ENCODE measurements around the gene MRLN. TPM values are rescaled to one million over a fixed set of nuclear protein-coding genes. Genes with fewer than 3 reads are reported as not detected.

MRLN gene
- total RNA-seq, 2 donors from 2014 or later, result not detected

- Histone ChIP-seq H3K27ac (no peak overlapping the region), H3K4me3 (no peak overlapping the region), H3K4me1 (ENCODE audit: control insufficient read depth in 1 of 2, low read depth in 2 of 2) (no peaks in the 10 kb centered on the region), H3K27me3 (replicated peaks; ENCODE audit: insufficient read depth) (no peaks in the 10 kb centered on the region), H3K9me3 (no peaks in the 10 kb centered on the region), H3K36me3 (no peaks in the 10 kb centered on the region)
- DNase-seq (ENCODE audit: low spot score), result no peak
- TF ChIP-seq, protein P1, sequence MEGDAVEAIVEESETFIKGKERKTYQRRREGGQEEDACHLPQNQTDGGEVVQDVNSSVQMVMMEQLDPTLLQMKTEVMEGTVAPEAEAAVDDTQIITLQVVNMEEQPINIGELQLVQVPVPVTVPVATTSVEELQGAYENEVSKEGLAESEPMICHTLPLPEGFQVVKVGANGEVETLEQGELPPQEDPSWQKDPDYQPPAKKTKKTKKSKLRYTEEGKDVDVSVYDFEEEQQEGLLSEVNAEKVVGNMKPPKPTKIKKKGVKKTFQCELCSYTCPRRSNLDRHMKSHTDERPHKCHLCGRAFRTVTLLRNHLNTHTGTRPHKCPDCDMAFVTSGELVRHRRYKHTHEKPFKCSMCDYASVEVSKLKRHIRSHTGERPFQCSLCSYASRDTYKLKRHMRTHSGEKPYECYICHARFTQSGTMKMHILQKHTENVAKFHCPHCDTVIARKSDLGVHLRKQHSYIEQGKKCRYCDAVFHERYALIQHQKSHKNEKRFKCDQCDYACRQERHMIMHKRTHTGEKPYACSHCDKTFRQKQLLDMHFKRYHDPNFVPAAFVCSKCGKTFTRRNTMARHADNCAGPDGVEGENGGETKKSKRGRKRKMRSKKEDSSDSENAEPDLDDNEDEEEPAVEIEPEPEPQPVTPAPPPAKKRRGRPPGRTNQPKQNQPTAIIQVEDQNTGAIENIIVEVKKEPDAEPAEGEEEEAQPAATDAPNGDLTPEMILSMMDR (IDR thresholded peaks at IDR 0.05), result no peak
- no peak for ATAC-seq (ENCODE audit: insufficient number of reproducible peaks, low FRiP score, low read depth)
Observed at GRCh38 chr10:59774451-59774850, 21.2 kb upstream of the MRLN start.

GRCh38 chr10:59773088-59773487 is 19.8 kb upstream of the MRLN start:
- Histone ChIP-seq H3K4me3 (no peak overlapping the region), H3K27me3 (replicated peaks; ENCODE audit: insufficient read depth) (no peaks in the 10 kb centered on the region), H3K4me1 (ENCODE audit: control insufficient read depth in 1 of 2, low read depth in 2 of 2) (no peaks in the 10 kb centered on the region), H3K9me3 (no peaks in the 10 kb centered on the region), H3K36me3 (no peaks in the 10 kb centered on the region), H3K27ac (no peak overlapping the region)
- no peak for DNase-seq (ENCODE audit: low spot score)
- no peak for ATAC-seq (ENCODE audit: insufficient number of reproducible peaks, low FRiP score, low read depth)
- TF ChIP-seq, protein P1 (IDR thresholded peaks at IDR 0.05), result no peak

DNA sequence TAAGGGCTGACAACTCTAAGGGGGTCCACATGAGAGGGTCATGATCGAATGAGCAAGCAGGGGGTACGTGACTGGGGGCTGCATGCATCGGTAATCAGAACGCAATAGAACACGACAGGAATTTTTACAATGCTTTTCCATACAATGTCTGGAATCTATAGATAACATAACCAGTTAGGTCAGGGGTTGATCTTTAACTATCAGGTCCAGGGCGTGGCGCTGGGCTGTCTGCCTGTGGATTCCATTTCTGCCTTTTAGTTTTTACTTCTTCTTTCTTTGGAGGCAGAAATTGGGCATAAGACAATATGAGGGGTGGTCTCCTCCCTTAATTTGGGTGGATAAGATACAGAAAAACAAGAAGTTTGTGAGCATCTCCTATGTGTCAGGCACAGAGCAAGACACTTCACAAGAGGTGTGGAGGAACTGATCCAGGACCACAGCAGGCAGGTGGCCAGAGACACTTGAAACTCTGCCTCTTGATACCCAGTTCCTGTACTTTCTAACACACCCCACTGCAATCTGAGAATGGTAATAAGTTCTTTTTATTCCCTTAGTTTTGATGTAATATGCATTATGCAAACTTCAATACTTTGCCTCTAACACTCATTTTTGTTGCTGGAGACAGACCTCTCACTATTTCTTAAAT is 18.0 kb upstream of the MRLN start:
- no peak for ATAC-seq (ENCODE audit: insufficient number of reproducible peaks, low FRiP score, low read depth)
- no peak for DNase-seq (ENCODE audit: low spot score)
- Histone ChIP-seq H3K9me3 (no peaks in the 10 kb centered on the region), H3K27me3 (replicated peaks; ENCODE audit: insufficient read depth) (no peaks in the 10 kb centered on the region), H3K36me3 (no peaks in the 10 kb centered on the region), H3K4me3 (no peak overlapping the region), H3K27ac (no peak overlapping the region), H3K4me1 (ENCODE audit: control insufficient read depth in 1 of 2, low read depth in 2 of 2) (no peaks in the 10 kb centered on the region)
- TF ChIP-seq, protein P1 (IDR thresholded peaks at IDR 0.05), result no peak

DNA sequence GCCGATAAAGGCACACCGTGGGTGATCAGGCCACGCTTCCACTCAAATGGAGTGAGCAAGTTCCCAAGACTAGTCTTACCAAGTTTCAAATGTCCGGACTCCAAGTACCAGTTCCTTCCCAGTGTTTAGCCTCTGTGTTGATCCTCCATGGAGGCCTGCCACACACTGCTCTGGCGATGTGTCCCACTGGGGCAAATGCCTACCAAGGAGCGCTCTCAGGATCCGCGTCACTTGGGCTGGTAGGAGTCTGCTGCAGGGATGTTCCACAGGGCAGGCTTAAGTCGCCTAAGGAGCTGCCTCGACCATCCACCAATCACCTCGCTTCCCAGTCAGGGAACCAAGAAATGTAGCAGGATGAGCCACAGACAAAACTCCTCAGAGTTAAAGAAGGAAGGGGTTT is 17.4 kb upstream of the MRLN start:
- Histone ChIP-seq H3K36me3 (no peaks in the 10 kb centered on the region), H3K4me1 (ENCODE audit: control insufficient read depth in 1 of 2, low read depth in 2 of 2) (no peaks in the 10 kb centered on the region), H3K4me3 (no peak overlapping the region), H3K27ac (no peak overlapping the region), H3K9me3 (no peaks in the 10 kb centered on the region), H3K27me3 (replicated peaks; ENCODE audit: insufficient read depth) (no peaks in the 10 kb centered on the region)
- ATAC-seq (ENCODE audit: insufficient number of reproducible peaks, low FRiP score, low read depth) (no peak), DNase-seq (ENCODE audit: low spot score) (no peak)
- TF ChIP-seq, protein P1 (IDR thresholded peaks at IDR 0.05), result no peak

GRCh38 chr10:59762505-59762904 is 9.2 kb upstream of the MRLN start:
- Histone ChIP-seq H3K27me3 (replicated peaks; ENCODE audit: insufficient read depth) (no peaks in the 10 kb centered on the region), H3K27ac (no peak overlapping the region), H3K36me3 (no peaks in the 10 kb centered on the region), H3K9me3 (no peaks in the 10 kb centered on the region), H3K4me1 (ENCODE audit: control insufficient read depth in 1 of 2, low read depth in 2 of 2) (peaks cover 0 to 2% of the 10 kb centered on the region in 2 donors), H3K4me3 (no peak overlapping the region)
- TF ChIP-seq, protein P1 (IDR thresholded peaks at IDR 0.05), result no peak
- no peak for DNase-seq (ENCODE audit: low spot score)
- no peak for ATAC-seq (ENCODE audit: insufficient number of reproducible peaks, low FRiP score, low read depth)
